Naive B cell (primary cell): ENCODE measurements around the gene HERC4. TPM values are rescaled to one million over a fixed set of nuclear protein-coding genes. Genes with fewer than 3 reads are reported as not detected.
"Not testable (repeated sequence)": the region's sequence is repeated elsewhere in the genome, so short reads cannot be mapped to it uniquely, and the experiment has no call there.

Experiments
- ATAC-seq, 2 donors: fragments of 150-1000 bp; cut with Tn5 transposase; 2 replicates each; pipeline ENCODE4 v1.10.0; 2021; ENCODE audit warnings: low read depth in 2 of 2, mild to moderate bottlenecking in 2 of 2, moderate library complexity in 2 of 2
- DNase-seq: peaks from one replicate; pipeline ENCODE4 v3.0.0; 2022
- H3K27ac Mint-ChIP-seq, 6 donors: one replicate each; pipeline ENCODE4 v1.8.0; 2020 to 2022; ENCODE audit warnings: mild to moderate bottlenecking in 6 of 6, mixed read lengths in 6 of 6, moderate library complexity in 5 of 6, inconsistent platforms in 2 of 6
- H3K27me3 Mint-ChIP-seq, 3 donors: one replicate each; pipeline ENCODE4 v1.8.0; 2021 to 2022; ENCODE audit warnings: mixed read lengths in 3 of 3, mild to moderate bottlenecking in 1 of 3
- H3K36me3 Mint-ChIP-seq, 2 donors: one replicate each; pipeline ENCODE4 v1.8.0; 2020 to 2022; ENCODE audit warnings: mixed read lengths in 2 of 2, inconsistent platforms in 1 of 2, mild to moderate bottlenecking in 1 of 2
- H3K4me1 Mint-ChIP-seq, 3 donors: one replicate each; pipeline ENCODE4 v1.8.0; 2020 to 2022; ENCODE audit warnings: mixed read lengths in 3 of 3, inconsistent platforms in 1 of 3, mild to moderate bottlenecking in 1 of 3, moderate library complexity in 1 of 3
- H3K4me3 Mint-ChIP-seq, 8 donors: one replicate each; pipeline ENCODE4 v1.8.0; 2020 to 2022; ENCODE audit warnings: mild to moderate bottlenecking in 8 of 8, mixed read lengths in 8 of 8, moderate library complexity in 8 of 8, inconsistent platforms in 2 of 8
- H3K9me3 Mint-ChIP-seq, 7 donors: one replicate each; pipeline ENCODE4 v1.8.0; 2020 to 2022; ENCODE audit warnings: mixed read lengths in 7 of 7, mild to moderate bottlenecking in 5 of 7, inconsistent platforms in 2 of 7, moderate library complexity in 1 of 7
- polyA plus RNA-seq, 6 donors: library from polyadenylated mRNA; unstranded; fragments of 300-500 nt; fragmentation: Illumina TruSeq; gene quantifications; one replicate each; pipeline ENCODE4 v1.2.3, GENCODE V29; 2021; ENCODE audit warnings: low read depth in 6 of 6

Gene HERC4
- polyA plus RNA-seq, 6 donors from 2014 or later, result 19.5 to 37.5 (median 23.9) TPM

GRCh38 chr10:68083953-68084352 is 8.9 kb upstream of the HERC4 start:
- Mint-ChIP-seq H3K4me1 (no peaks in the 10 kb centered on the region), H3K9me3 (peaks cover 0 to 3% (median 0%) of the 10 kb centered on the region in 7 donors), H3K27ac (no peak overlapping the region), H3K27me3 (peaks cover 8 to 19% (median 15%) of the 10 kb centered on the region in 3 donors), H3K4me3 (no peak overlapping the region), H3K36me3 (no peaks in the 10 kb centered on the region)
- ATAC-seq (no peak), DNase-seq (no peak)

- Mint-ChIP-seq H3K27me3 (peaks cover 8 to 12% (median 11%) of the 10 kb centered on the region in 3 donors), H3K4me3 (no peak overlapping the region), H3K4me1 (no peaks in the 10 kb centered on the region), H3K9me3 (no peaks in the 10 kb centered on the region), H3K36me3 (no peaks in the 10 kb centered on the region), H3K27ac (peak overlapping the region in 1 of 6 donors; percentile 13)
- DNase-seq (no peak), ATAC-seq (no peak)
These were observed 7.8 kb upstream of the HERC4 start for GRCh38 chr10:68082872-68083271.

GRCh38 chr10:68081916-68082315 is 6.8 kb upstream of the HERC4 start:
- no peaks in the 10 kb centered on the region for H3K36me3 Mint-ChIP-seq
- peaks cover 4 to 7% (median 5%) of the 10 kb centered on the region in 3 donors for H3K27me3 Mint-ChIP-seq
- no peak for DNase-seq
- no peaks in the 10 kb centered on the region for H3K4me1 Mint-ChIP-seq
- H3K27ac Mint-ChIP-seq, result no peak overlapping the region
- no peak overlapping the region for H3K4me3 Mint-ChIP-seq
- ATAC-seq, result no peak
- H3K9me3 Mint-ChIP-seq, result no peaks in the 10 kb centered on the region

GRCh38 chr10:68080853-68081431 is 5.9 kb upstream of the HERC4 start:
- no peak for DNase-seq
- H3K27me3 Mint-ChIP-seq, result peaks cover under 1 to 7% (median 4%) of the 10 kb centered on the region in 3 donors
- H3K27ac Mint-ChIP-seq, result no peak overlapping the region
- no peak overlapping the region for H3K4me3 Mint-ChIP-seq
- no peak for ATAC-seq
- H3K4me1 Mint-ChIP-seq, result no peaks in the 10 kb centered on the region
- H3K36me3 Mint-ChIP-seq, result no peaks in the 10 kb centered on the region
- no peaks in the 10 kb centered on the region for H3K9me3 Mint-ChIP-seq

- H3K4me3 Mint-ChIP-seq, result no peak overlapping the region
- H3K4me1 Mint-ChIP-seq, result peaks cover 0 to 1% (median under 1%) of the 10 kb centered on the region in 3 donors
- H3K27ac Mint-ChIP-seq, result no peak overlapping the region
These were observed 4.4 kb upstream of the HERC4 start for GRCh38 chr10:68079434-68079833.

GRCh38 chr10:68077026-68077425 is 1.9 kb upstream of the HERC4 start:
- Mint-ChIP-seq H3K4me3 (peak overlapping the region in 1 of 8 donors; percentile 62), H3K36me3 (no peaks in the 10 kb centered on the region)

More at GRCh38 chr10:68079434-68079833, 4.4 kb upstream of the HERC4 start:
- Mint-ChIP-seq H3K36me3 (no peaks in the 10 kb centered on the region), H3K27me3 (peaks cover 0 to 7% (median 4%) of the 10 kb centered on the region in 3 donors), H3K9me3 (no peaks in the 10 kb centered on the region)
- ATAC-seq (no peak), DNase-seq (no peak)

GRCh38 chr10:68076081-68076480 is 998 bp upstream of the HERC4 start:
- H3K27ac Mint-ChIP-seq, result peak overlapping the region in 4 of 6 donors; percentile 6 to 99 (median 34)
- H3K36me3 Mint-ChIP-seq, H3K27me3 Mint-ChIP-seq, ATAC-seq, H3K9me3 Mint-ChIP-seq, DNase-seq: not testable (repeated sequence)
- peaks cover 10 to 27% (median 13%) of the 10 kb centered on the region in 3 donors for H3K4me1 Mint-ChIP-seq
- peak overlapping the region in 6 of 8 donors; percentile 2 to 98 (median 44) for H3K4me3 Mint-ChIP-seq

More at GRCh38 chr10:68077026-68077425, 1.9 kb upstream of the HERC4 start:
- ATAC-seq (no peak), DNase-seq (no peak)
- Mint-ChIP-seq H3K4me1 (peaks cover 9 to 19% (median 12%) of the 10 kb centered on the region in 3 donors), H3K9me3 (no peaks in the 10 kb centered on the region), H3K27ac (peak overlapping the region in 2 of 6 donors; percentile 19 to 54), H3K27me3 (no peaks in the 10 kb centered on the region)

GRCh38 chr10:68075550-68076004 is 494 bp upstream of the HERC4 start:
- Mint-ChIP-seq H3K27ac (peak overlapping the region; percentile 85 to 100 (median 98)), H3K4me3 (peak overlapping the region; percentile 77 to 98 (median 96)), H3K36me3 (no peaks in the 10 kb centered on the region), H3K27me3 (no peaks in the 10 kb centered on the region), H3K4me1 (peaks cover 15 to 32% (median 18%) of the 10 kb centered on the region in 3 donors), H3K9me3 (no peaks in the 10 kb centered on the region)
- no peak for DNase-seq
- no peak for ATAC-seq

GRCh38 chr10:68074031-68074774 is 880 bp downstream of the HERC4 start:
- Mint-ChIP-seq H3K4me3 (peak overlapping the region; percentile 91 to 98 (median 97)), H3K4me1 (peaks cover 15 to 40% (median 19%) of the 10 kb centered on the region in 3 donors), H3K9me3 (no peaks in the 10 kb centered on the region), H3K36me3 (peaks cover 0 to 2% of the 10 kb centered on the region in 2 donors), H3K27me3 (no peaks in the 10 kb centered on the region), H3K27ac (peak overlapping the region; percentile 97 to 100 (median 98))
- DNase-seq (no peak), ATAC-seq (no peak)

- Mint-ChIP-seq H3K27ac (peak overlapping the region; percentile 97 to 100 (median 98)), H3K9me3 (no peaks in the 10 kb centered on the region), H3K27me3 (no peaks in the 10 kb centered on the region), H3K4me1 (peaks cover 15 to 43% (median 19%) of the 10 kb centered on the region in 3 donors), H3K4me3 (peak overlapping the region; percentile 91 to 98 (median 97)), H3K36me3 (peaks cover 0 to 5% of the 10 kb centered on the region in 2 donors)
- no peak for ATAC-seq
- DNase-seq, result no peak
These were observed 1.5 kb downstream of the HERC4 start for GRCh38 chr10:68073631-68074030.

- H3K27ac Mint-ChIP-seq, result peak overlapping the region in 1 of 6 donors; percentile 66
- no peaks in the 10 kb centered on the region for H3K9me3 Mint-ChIP-seq
- peaks cover 16 to 30% (median 20%) of the 10 kb centered on the region in 3 donors for H3K4me1 Mint-ChIP-seq
- H3K36me3 Mint-ChIP-seq, result peaks cover 0 to 5% of the 10 kb centered on the region in 2 donors
- no peaks in the 10 kb centered on the region for H3K27me3 Mint-ChIP-seq
- DNase-seq, result no peak
- no peak for ATAC-seq
- H3K4me3 Mint-ChIP-seq, result no peak overlapping the region
These were observed 7.6 kb downstream of the HERC4 start for GRCh38 chr10:68067508-68067907.

GRCh38 chr10:68067029-68067428 is 8.1 kb downstream of the HERC4 start:
- Mint-ChIP-seq H3K27ac (peak overlapping the region in 2 of 6 donors; percentile 53 to 66), H3K4me1 (peaks cover 16 to 29% (median 21%) of the 10 kb centered on the region in 3 donors), H3K9me3 (no peaks in the 10 kb centered on the region), H3K36me3 (peaks cover 0 to 5% of the 10 kb centered on the region in 2 donors), H3K4me3 (no peak overlapping the region), H3K27me3 (no peaks in the 10 kb centered on the region)
- DNase-seq, result no peak
- ATAC-seq, result no peak

GRCh38 chr10:68053553-68053952 is 21.5 kb downstream of the HERC4 start:
- H3K27ac Mint-ChIP-seq, result peak overlapping the region in 2 of 6 donors; percentile 8 to 59
- ATAC-seq (no peak), DNase-seq (no peak)
- no peaks in the 10 kb centered on the region for H3K27me3 Mint-ChIP-seq
- peaks cover 6% of the 10 kb centered on the region in 2 donors for H3K36me3 Mint-ChIP-seq
- peaks cover 15 to 32% (median 27%) of the 10 kb centered on the region in 3 donors for H3K4me1 Mint-ChIP-seq
- H3K4me3 Mint-ChIP-seq, result no peak overlapping the region
- H3K9me3 Mint-ChIP-seq, result no peaks in the 10 kb centered on the region
